Upper lobe of left lung (tissue), 4 donors: ENCODE measurements around the gene ZNF423.

Source experiments
- POLR2A ChIP-seq, 4 donors: fragments of 450-650 bp; IDR thresholded peaks; one replicate each; pipeline ENCODE4 v1.5.1; 2016 to 2017; ENCODE audit warnings: antibody characterized with exemption in 4 of 4, mild to moderate bottlenecking in 2 of 4
- POLR2AphosphoS5 ChIP-seq, 2 donors: sonication (generic); formaldehyde crosslinking; IDR thresholded peaks; one replicate each; pipeline ENCODE4 v1.5.1; 2017; ENCODE audit warnings: antibody characterized with exemption in 2 of 2
- TF ChIP-seq, protein P1 (sequence below), 6 experiments: fragments of 450-650 bp in 4 of 6; fragments of 200-600 bp in 2 of 6; sonication (generic) in 2 of 6; IDR thresholded peaks; one replicate each; pipeline ENCODE4 v1.5.1; 2016 to 2019; ENCODE audit warnings: antibody characterized with exemption in 6 of 6

DNA sequence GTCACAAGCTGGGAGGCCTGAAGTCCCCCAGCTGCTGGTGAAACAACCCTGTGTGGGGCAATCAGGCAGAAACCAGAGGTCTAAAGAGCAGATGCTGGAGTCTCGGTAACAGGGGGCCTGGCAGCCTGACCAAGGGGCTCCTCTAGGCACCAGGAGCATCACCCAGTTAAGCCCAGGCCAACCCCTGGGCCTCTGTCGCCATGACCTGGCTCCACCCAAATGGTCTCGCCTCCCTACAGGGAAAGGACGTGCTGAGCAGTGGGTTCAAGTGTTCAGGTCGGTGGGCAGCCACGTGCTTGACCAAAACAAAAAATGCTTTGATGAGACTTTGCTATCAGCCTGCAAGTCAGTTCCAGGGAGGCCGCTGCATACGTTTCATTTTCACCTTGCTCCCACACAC lies 240.3 kb downstream of the ZNF423 start:
- TF ChIP-seq, protein P1, sequence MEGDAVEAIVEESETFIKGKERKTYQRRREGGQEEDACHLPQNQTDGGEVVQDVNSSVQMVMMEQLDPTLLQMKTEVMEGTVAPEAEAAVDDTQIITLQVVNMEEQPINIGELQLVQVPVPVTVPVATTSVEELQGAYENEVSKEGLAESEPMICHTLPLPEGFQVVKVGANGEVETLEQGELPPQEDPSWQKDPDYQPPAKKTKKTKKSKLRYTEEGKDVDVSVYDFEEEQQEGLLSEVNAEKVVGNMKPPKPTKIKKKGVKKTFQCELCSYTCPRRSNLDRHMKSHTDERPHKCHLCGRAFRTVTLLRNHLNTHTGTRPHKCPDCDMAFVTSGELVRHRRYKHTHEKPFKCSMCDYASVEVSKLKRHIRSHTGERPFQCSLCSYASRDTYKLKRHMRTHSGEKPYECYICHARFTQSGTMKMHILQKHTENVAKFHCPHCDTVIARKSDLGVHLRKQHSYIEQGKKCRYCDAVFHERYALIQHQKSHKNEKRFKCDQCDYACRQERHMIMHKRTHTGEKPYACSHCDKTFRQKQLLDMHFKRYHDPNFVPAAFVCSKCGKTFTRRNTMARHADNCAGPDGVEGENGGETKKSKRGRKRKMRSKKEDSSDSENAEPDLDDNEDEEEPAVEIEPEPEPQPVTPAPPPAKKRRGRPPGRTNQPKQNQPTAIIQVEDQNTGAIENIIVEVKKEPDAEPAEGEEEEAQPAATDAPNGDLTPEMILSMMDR (IDR thresholded peaks at IDR 0.05), result no peak
- TF ChIP-seq POLR2A (IDR thresholded peaks at IDR 0.05), result no peak
- no peak for TF ChIP-seq POLR2AphosphoS5 (IDR thresholded peaks at IDR 0.05)
